ENCODE measurements around the gene CMAS.

DNA sequence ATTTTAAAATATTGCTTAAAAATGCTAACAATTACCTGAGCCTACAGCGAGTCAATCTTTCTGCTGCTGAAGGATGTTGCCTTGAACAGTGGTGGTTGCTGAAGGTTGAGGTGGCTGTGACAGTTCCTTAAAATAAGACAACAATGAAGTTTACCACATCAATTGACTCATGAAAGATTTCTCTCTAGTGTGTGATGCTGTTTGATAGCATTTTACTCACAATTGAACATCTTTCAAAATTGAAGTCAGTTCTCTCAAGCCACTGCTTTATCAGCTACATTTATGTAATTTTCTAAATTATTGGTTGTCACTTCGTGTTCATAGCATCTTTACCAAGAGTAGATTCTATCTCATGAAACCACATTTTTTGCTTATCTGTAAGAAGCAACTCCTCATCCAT lies 20.3 kb downstream of the CMAS start:
- TF ChIP-seq, protein P1, sequence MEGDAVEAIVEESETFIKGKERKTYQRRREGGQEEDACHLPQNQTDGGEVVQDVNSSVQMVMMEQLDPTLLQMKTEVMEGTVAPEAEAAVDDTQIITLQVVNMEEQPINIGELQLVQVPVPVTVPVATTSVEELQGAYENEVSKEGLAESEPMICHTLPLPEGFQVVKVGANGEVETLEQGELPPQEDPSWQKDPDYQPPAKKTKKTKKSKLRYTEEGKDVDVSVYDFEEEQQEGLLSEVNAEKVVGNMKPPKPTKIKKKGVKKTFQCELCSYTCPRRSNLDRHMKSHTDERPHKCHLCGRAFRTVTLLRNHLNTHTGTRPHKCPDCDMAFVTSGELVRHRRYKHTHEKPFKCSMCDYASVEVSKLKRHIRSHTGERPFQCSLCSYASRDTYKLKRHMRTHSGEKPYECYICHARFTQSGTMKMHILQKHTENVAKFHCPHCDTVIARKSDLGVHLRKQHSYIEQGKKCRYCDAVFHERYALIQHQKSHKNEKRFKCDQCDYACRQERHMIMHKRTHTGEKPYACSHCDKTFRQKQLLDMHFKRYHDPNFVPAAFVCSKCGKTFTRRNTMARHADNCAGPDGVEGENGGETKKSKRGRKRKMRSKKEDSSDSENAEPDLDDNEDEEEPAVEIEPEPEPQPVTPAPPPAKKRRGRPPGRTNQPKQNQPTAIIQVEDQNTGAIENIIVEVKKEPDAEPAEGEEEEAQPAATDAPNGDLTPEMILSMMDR (IDR thresholded peaks at IDR 0.05; ENCODE audit: borderline replicate concordance, extremely low read depth, low read length, poor library complexity, severe bottlenecking), result no peak
- no peak for TF ChIP-seq EZH2 (IDR thresholded peaks at IDR 0.05; ENCODE audit: borderline replicate concordance, low read depth, low read length, severe bottlenecking)
